Activated CD8-positive, alpha-beta T cell treated with anti-CD3 and anti-CD28 coated beads for 36 hours (primary cell): Measurements from ENCODE around the gene CAMK2N2. TPM values are rescaled to one million over a fixed set of nuclear protein-coding genes. Genes with fewer than 3 reads are reported as not detected.

Source experiments
- ATAC-seq: fragments of 200-7000 bp; cut with Tn5 transposase; one replicate; pipeline ENCODE4 v1.10.0; 2021; ENCODE audit warnings: mild to moderate bottlenecking, moderate library complexity
- CTCF ChIA-PET: fragments of 350-600 bp; sonication (Branson Sonifier 250); formaldehyde crosslinking; loops from one replicate; lab custom pipeline; 2021; ENCODE audit warnings: antibody characterized with exemption; lab: Charles Lee
- POLR2A ChIA-PET: fragments of 350-600 bp; sonication (Branson Sonifier 250); formaldehyde crosslinking; loops from one replicate; lab custom pipeline; 2021; ENCODE audit warnings: antibody characterized with exemption; lab: Charles Lee
- DNase-seq: peaks from one replicate; pipeline ENCODE4 v3.0.0-alpha.2; 2020
- H3K27ac Mint-ChIP-seq: one replicate; pipeline ENCODE4 v1.8.0; 2021; ENCODE audit warnings: mild to moderate bottlenecking, mixed read lengths
- H3K27me3 Mint-ChIP-seq: one replicate; pipeline ENCODE4 v1.8.0; 2021; ENCODE audit warnings: mixed read lengths
- H3K36me3 Mint-ChIP-seq: one replicate; pipeline ENCODE4 v1.8.0; 2021; ENCODE audit warnings: low read depth, mixed read lengths
- H3K4me1 Mint-ChIP-seq: one replicate; pipeline ENCODE4 v1.8.0; 2021; ENCODE audit warnings: low read depth, mixed read lengths
- H3K4me3 Mint-ChIP-seq: one replicate; pipeline ENCODE4 v1.8.0; 2021; ENCODE audit warnings: mild to moderate bottlenecking, moderate library complexity, mixed read lengths
- H3K9me3 Mint-ChIP-seq: one replicate; pipeline ENCODE4 v1.8.0; 2021; ENCODE audit warnings: mixed read lengths
- CTCF ChIP-seq: fragments of 200-600 bp; IDR thresholded peaks from one replicate; pipeline ENCODE4 v1.8.0; 2022; ENCODE audit warnings: antibody characterized with exemption, mild to moderate bottlenecking
- intact Hi-C: fragments of 100-400 bp; cut with micrococcal nuclease; formaldehyde crosslinking; loops from one replicate; pipeline ENCODE4 v1.10.0; 2022
- total RNA-seq, 2 experiments: library from RNA; stranded (reverse); gene quantifications; one replicate each; pipeline ENCODE4 v1.2.3, GENCODE V29; 2021

CAMK2N2 gene
- total RNA-seq, 2 experiments from 2014 or later, result 0.18 to 0.22 TPM

- H3K4me1 Mint-ChIP-seq, result peaks cover 19% of the 10 kb centered on the region
- intact Hi-C loops, result loop anchor here (5.0 kb wide), 1 partner anchor 49 kb away; the partner anchor contains the start of genes ALG3 and EEF1AKMT4
Measured at GRCh38 chr3:184296616-184297015, 35.3 kb upstream of the CAMK2N2 start.

GRCh38 chr3:184295771-184296170, 34.4 kb upstream of the CAMK2N2 start:
- intact Hi-C loops, result loop anchor here (5.0 kb wide), 1 partner anchor 48 kb away; the partner anchor contains the start of genes ALG3 and EEF1AKMT4
- ChIA-PET CTCF (interaction anchor here (0.9 kb wide), 1 partner anchor 105 kb away, joined by 4 read pairs; no protein-coding TSS in a partner anchor), POLR2A (no interaction called here)
- peaks cover 15% of the 10 kb centered on the region for H3K4me1 Mint-ChIP-seq
- no peak for TF ChIP-seq CTCF
- H3K36me3 Mint-ChIP-seq, result peaks cover 14% of the 10 kb centered on the region
- H3K9me3 Mint-ChIP-seq, result no peaks in the 10 kb centered on the region
- peaks cover 1% of the 10 kb centered on the region for H3K27me3 Mint-ChIP-seq
- no peak overlapping the region for H3K27ac Mint-ChIP-seq
- no peak overlapping the region for H3K4me3 Mint-ChIP-seq
- DNase-seq (no peak), ATAC-seq (no peak)

More at GRCh38 chr3:184296616-184297015, 35.3 kb upstream of the CAMK2N2 start:
- Mint-ChIP-seq H3K36me3 (peaks cover 20% of the 10 kb centered on the region), H3K27me3 (peaks cover 1% of the 10 kb centered on the region), H3K9me3 (no peaks in the 10 kb centered on the region), H3K4me3 (no peak overlapping the region), H3K27ac (no peak overlapping the region)
- TF ChIP-seq CTCF, result no peak
- ChIA-PET CTCF (no interaction called here), POLR2A (no interaction called here)
- ATAC-seq (no peak), DNase-seq (no peak)

GRCh38 chr3:184291738-184292445, 30.5 kb upstream of the CAMK2N2 start:
- H3K36me3 Mint-ChIP-seq, result no peaks in the 10 kb centered on the region
- POLR2A ChIA-PET, result interaction anchor here (0.8 to 1.9 kb wide), 2 partner anchors 30 to 62 kb away, joined by 3 to 5 read pairs; no protein-coding TSS in a partner anchor
- H3K4me1 Mint-ChIP-seq, result no peaks in the 10 kb centered on the region
- no peak for TF ChIP-seq CTCF
- CTCF ChIA-PET, result interaction anchor here (0.7 to 3.3 kb wide), 3 partner anchors 33 to 65 kb away, joined by 3 to 25 read pairs (median 4); partner anchors contain the start of gene EEF1AKMT4
- H3K27me3 Mint-ChIP-seq, result peaks cover 3% of the 10 kb centered on the region
- intact Hi-C loops, result no loop called here
- no peak overlapping the region for H3K4me3 Mint-ChIP-seq
- no peak for DNase-seq
- H3K27ac Mint-ChIP-seq, result no peak overlapping the region
- H3K9me3 Mint-ChIP-seq, result no peaks in the 10 kb centered on the region
- no peak for ATAC-seq

GRCh38 chr3:184291044-184291737, 29.8 kb upstream of the CAMK2N2 start:
- ATAC-seq (no peak), DNase-seq (no peak)
- intact Hi-C loops, result no loop called here
- CTCF ChIA-PET, result interaction anchor here (0.7 to 3.3 kb wide), 3 partner anchors 32 to 64 kb away, joined by 3 to 25 read pairs (median 4); partner anchors contain the start of gene EEF1AKMT4
- no peak overlapping the region for H3K4me3 Mint-ChIP-seq
- POLR2A ChIA-PET, result interaction anchor here (1.9 kb wide), 1 partner anchor 29 kb away, joined by 5 read pairs; no protein-coding TSS in a partner anchor
- no peaks in the 10 kb centered on the region for H3K9me3 Mint-ChIP-seq
- peaks cover 4% of the 10 kb centered on the region for H3K27me3 Mint-ChIP-seq
- H3K4me1 Mint-ChIP-seq, result no peaks in the 10 kb centered on the region
- no peaks in the 10 kb centered on the region for H3K36me3 Mint-ChIP-seq
- TF ChIP-seq CTCF, result no peak
- H3K27ac Mint-ChIP-seq, result no peak overlapping the region
